NT2/D1 (cell line): Measurements from ENCODE around the gene TRAF7.
"Not testable (repeated sequence)": the region's sequence is repeated elsewhere in the genome, so short reads cannot be mapped to it uniquely, and the experiment has no call there.

Source experiments
- SUZ12 ChIP-seq: IDR thresholded peaks from 2 replicates; pipeline ENCODE4 v1.6.1; 2011; ENCODE audit not compliant: insufficient read length, insufficient read depth; ENCODE audit errors: extremely low read depth
- YY1 ChIP-seq: IDR thresholded peaks from 2 replicates; pipeline ENCODE4 v1.6.1; 2011; ENCODE audit not compliant: insufficient read length, insufficient read depth
- ZNF274 ChIP-seq: IDR thresholded peaks from 2 replicates; pipeline ENCODE4 v1.6.1; 2011; ENCODE audit warnings: mild to moderate bottlenecking, low read depth, low read length

GRCh38 chr16:2111009-2111353 lies 44.6 kb upstream of the TRAF7 start:
- not testable (repeated sequence) for TF ChIP-seq ZNF274, YY1, SUZ12
